NCI-H2196 (cell line): ENCODE data around the gene UTF1.
"Not testable (repeated sequence)": the region's sequence is repeated elsewhere in the genome, so short reads cannot be mapped to it uniquely, and the experiment has no call there.

Experiments
- DNase-seq: peaks from one replicate; lab custom pipeline; 2025; ENCODE audit not compliant: unreplicated experiment; lab: John Stamatoyannopoulos, UW

Gene UTF1

DNA sequence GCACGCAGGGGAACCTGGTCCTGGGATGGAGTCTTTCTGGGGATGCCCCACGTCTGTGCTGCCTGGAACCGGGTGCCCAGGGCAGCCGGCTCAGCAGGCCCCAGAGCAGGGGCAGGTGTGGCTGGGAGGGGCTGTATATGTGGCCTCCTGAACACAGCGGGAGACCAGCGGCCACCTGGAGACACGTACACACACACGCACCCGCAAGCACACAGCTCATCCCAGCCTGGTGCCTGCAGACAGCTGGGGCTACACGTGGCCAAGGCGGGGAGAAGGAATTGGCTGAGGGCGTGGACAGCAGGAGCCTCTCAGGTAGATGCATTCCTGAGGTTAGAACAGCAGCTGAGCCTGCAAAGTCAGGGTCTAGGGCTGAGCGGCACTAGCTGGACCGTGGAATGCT, 32.7 kb downstream of the UTF1 start:
- DNase-seq: no peak

- DNase-seq: no peak
Measured at GRCh38 chr10:133263674-133264073, 33.7 kb downstream of the UTF1 start.

DNA sequence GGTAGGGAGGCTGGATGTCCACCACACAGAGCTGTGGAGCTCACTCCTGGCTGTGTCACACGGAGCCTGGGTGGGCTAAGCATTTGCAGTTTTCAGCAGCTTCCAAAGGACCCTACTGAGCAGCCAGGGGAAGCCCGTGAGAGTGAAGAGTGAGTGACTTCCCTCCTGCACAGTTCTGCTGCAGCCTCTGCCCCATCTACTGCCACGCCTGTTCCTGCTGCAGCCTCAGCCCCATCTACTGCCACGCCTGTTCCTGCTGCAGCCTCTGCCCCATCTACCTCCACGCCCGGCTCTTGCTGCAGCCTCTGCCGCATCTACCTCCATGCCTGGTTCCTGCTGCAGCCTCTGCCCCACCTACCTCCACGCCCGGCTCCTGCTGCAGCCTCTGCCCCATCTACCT, 34.4 kb downstream of the UTF1 start:
- no peak for DNase-seq

DNA sequence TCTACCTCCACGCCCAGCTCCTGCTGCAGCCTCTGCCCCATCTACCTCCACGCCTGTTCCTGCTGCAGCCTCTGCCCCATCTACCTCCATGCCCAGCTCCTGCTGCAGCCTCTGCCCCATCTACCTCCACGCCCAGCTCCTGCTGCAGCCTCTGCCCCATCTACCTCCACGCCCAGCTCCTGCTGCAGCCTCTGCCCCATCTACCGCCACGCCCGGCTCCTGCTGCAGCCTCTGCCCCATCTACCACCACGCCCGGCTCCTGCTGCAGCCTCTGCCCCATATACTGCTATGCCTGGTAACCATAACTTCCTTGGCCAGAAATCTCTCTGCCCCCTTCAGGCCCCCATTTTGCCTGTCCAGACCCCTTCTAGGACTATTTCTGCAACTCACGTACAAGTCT, 35.0 kb downstream of the UTF1 start:
- DNase-seq: not testable (repeated sequence)

GRCh38 chr10:133266056-133266795, 36.2 kb downstream of the UTF1 start:
- DNase-seq: no peak

- no peak for DNase-seq
Measured at GRCh38 chr10:133267293-133267692, 37.3 kb downstream of the UTF1 start.

DNA sequence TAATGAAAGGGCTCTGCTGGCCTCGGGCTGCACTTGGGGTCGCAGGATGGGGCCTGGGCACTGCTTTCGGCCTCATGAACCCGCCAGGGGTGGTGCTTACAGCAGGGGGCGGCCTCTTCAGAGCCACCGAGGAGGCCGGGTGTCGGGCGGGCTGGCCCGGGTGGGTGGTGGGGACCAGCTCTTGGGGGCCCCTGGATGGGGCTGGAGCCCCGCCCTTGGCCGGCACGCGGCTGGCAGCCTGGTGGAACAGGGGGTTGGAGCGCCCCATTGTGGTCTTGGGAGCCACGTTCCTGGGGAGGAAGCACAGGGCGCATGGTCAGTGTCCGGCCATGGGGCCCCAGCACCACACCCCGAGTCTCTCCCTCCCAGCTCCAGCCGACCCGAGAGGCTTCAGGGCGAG, 37.8 kb downstream of the UTF1 start:
- DNase-seq: no peak

- DNase-seq: no peak
Measured at GRCh38 chr10:133268532-133268931, 38.5 kb downstream of the UTF1 start.

- DNase-seq: no peak
Measured at GRCh38 chr10:133269367-133269766, 39.4 kb downstream of the UTF1 start.

DNA sequence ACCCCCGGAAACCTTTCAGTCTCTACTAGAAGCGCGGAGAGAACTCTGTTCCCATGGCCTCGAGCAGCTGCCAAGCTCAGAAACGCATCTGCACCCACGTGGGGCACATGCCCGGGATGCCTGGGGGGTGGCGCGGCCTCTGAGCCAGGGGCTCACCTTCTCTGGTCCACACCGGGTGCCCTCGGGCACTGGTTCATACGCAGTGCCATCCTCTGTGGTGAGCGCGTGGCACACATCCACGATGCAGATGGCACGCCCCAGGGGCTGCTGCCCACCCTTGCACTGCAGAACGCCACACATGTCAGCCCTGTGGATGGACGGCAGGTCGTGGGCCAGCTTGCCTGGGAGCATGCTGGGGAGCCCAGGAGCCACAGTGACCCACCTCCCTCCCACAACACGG, 40.2 kb downstream of the UTF1 start:
- DNase-seq: no peak

DNA sequence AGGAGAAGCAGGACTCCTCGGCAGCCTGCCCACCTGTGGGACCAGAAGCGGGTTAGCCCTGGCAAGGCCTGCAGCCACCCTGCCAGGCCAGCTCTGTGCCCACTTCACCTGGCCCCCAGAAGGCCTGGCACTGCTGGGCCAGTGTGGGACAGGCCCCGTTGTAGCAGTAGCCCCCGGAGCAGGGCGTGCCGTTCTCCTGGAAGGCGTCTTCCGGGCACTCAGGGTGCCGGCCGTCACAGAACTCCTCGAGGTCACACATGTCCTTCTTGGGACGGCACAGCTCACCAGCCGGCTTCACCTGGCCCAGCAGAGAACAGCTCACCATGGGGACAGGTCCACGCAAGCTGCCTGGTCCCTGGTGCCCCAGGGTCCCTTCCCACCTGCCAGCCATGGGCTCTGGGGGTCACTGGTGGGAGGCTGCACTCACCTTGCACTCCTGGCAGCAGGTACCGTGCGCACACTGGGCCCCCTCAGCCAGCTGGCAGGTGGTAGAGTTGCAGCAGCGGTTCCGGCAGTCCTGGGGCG, 40.8 kb downstream of the UTF1 start:
- no peak for DNase-seq

DNA sequence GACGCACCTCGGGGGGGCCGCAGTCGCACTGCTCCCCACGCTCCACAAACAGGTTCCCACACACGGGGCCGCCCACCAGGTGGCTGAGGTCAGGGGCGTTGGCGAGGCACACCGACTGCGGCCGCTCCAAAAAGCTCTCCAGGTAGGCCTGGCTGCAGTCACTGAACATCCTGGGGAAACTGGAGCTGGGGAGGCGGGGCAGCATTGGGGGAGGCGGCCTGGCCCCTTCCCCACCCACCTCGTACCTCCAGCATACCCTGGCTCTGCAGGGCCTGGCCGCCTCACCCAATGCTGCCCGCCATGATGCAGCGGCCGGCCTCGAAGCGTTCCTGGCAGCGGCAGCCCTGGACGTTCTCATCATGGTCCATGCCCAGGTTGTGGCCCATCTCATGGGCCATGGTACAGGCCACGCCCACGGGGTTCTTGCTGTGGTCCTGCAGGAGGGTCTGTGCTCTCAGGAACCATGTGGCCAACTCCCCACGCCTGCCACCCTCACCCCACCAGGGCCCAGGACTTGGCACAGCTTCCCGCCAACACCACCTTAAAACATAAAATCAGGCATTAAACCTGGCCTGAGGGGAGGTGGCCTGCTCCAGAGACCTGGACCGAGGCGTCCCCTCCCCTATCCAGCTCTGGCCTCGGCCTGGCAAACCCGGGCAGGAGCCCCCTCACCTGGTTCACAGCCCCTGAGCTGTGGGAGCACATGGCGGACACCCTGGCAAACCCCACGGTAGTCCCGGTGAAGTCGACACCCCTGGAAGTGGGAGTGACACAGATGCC, 41.7 kb downstream of the UTF1 start:
- DNase-seq: no peak

DNA sequence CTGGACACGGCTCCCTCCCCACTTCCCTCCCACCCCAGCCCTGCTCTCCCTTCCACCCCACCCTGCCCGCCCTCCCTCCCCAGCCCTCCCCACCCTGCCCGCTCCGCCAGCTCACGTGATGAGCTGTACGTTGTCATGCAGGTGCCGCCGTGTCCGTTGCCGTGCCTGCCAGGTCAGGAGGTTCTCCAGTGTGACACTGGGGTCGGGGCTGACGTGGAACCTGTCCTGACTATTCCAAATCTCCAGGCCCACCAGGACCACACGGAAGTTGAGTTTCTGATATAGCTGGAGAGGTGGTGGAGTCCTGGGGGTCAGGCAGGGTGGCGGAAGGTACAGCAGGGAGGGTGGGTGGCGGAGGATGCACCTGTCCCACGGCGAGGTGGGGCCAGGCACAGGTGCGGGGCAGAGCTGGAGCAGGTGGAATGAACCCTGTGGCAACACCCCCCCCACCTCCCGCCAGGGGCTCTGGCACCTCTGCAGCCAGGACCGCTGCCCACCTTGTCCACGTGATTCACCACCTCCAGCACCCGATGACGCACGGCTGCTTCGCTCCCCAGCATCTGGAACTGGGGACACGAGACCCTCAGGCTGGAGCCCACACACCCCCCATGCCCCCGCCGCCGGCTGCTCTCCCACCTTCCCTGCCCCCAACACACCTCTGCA, 42.4 kb downstream of the UTF1 start:
- no peak for DNase-seq

GRCh38 chr10:133272964-133273420, 43.0 kb downstream of the UTF1 start:
- no peak for DNase-seq

DNA sequence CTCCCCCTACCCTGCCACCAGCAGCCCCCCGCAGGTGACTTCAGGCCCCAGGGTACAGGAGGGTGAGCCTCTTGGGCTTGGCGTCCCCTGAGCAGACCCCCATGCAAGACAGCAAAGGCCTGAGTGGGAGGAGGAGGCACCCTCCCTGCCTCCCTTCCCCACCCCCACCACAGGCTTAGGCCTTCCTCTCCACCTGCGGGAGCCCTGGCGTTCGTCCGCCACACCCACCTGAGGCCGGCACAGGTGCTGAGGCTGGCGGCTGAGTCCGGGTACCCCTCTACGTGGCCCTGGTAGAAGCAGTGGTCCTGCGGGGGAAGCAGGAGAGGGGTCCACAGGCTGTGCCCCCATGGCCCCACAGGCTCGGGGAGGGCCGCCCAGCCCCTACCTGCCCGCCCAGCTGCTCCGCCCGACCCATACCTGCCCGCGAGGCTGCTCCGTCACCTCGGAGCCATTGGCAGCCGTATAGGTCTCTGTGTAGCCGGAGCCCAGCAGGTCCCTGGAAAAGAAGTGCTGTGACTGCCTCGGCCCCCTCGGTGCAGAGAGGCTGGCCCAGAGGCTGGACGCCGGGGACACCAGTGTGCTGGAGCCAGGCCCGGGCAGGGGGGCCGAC, 43.6 kb downstream of the UTF1 start:
- no peak for DNase-seq

- no peak for DNase-seq
Measured at GRCh38 chr10:133274751-133275683, 45.0 kb downstream of the UTF1 start.

DNA sequence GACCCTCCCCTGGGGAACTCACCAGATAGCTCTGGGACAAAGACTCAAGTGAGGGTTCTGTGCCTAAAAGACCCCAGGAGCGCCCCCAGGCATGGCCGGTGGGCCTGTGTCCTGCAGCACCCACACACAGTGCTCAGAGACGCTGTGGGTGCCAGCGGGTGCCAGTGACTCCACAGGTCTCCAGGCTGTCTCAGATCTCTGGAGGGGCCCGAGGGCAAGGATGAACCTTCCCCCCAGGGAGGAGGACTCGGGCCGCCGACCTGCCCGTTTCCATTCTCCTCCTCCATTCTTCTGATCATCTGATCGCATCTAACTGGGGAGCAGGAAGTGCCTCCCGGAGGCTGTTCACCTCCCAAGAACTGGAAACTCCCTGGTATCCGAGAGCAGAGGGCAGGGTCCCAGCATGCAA, 45.7 kb downstream of the UTF1 start:
- no peak for DNase-seq

DNA sequence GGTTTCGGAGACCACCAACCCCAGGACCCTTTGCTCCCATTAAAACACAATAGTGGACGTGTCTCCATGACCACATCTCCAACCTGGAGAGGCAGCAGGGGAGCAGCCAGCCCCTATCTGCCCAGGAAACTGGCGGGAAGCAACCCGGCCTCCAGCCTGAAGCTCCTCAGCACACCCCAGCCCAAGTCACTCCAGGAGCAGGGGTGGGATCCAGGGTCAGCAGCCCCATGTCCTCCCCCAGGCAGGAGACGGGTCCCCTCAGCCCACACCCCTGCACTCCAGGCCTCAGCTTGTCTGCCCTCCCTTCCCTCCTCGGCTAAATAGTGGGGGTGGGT, 46.0 kb downstream of the UTF1 start:
- DNase-seq: no peak

- DNase-seq: no peak
Measured at GRCh38 chr10:133276435-133277201, 46.6 kb downstream of the UTF1 start, which contains the start of gene ADAM8. Gene ADAM8, minus strand, starts transcription at chr10:133276868. Its CDS starts 51 bp downstream, at chr10:133276817.
